Measurements from ENCODE around the gene AHDC1.

DNA sequence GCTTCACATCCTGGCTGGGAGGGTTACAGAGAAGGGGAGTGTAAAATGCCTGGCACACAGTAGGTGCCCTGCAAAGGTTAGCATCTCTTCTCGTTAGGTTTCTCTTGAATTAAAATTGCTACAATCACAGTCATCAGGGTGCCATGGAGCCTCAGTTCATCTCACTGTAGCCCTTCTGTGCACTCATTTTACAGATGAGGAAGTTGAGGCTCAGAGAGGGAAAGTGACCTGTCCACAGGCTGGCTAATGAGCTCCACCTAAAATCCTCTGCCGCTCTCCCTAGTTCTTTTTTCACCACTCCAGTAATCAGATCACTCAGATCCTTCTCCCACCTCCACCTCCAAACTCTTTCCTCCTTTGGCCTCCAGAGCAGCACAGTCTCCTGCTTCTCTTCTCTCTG, 13.5 kb upstream of the AHDC1 start:
- TF ChIP-seq CTCF (IDR thresholded peaks at IDR 0.05; ENCODE audit: low read depth, low read length, poor library complexity, severe bottlenecking), result no peak
- no peak for TF ChIP-seq EZH2phosphoT487 (IDR thresholded peaks at IDR 0.05; ENCODE audit: borderline replicate concordance, low read length)
